M059J (cell line): ENCODE measurements around the gene POLK. TPM values are rescaled to one million over a fixed set of nuclear protein-coding genes. Genes with fewer than 3 reads are reported as not detected.
"Not testable (repeated sequence)": the region's sequence is repeated elsewhere in the genome, so short reads cannot be mapped to it uniquely, and the experiment has no call there.

ENCODE experiments used
- DNase-seq: peaks from one replicate; pipeline ENCODE4 v3.0.0-alpha.2; 2012; ENCODE audit warnings: low read depth
- total RNA-seq: library from RNA; depleted of rRNA; stranded (reverse); fragments of >200 nt; shearing (Covaris generic); gene quantifications from 2 replicates; pipeline ENCODE4 v1.2.3, GENCODE V29; 2014

The POLK gene
- total RNA-seq, 1 experiment from 2014 or later, result 24.2 TPM

DNA sequence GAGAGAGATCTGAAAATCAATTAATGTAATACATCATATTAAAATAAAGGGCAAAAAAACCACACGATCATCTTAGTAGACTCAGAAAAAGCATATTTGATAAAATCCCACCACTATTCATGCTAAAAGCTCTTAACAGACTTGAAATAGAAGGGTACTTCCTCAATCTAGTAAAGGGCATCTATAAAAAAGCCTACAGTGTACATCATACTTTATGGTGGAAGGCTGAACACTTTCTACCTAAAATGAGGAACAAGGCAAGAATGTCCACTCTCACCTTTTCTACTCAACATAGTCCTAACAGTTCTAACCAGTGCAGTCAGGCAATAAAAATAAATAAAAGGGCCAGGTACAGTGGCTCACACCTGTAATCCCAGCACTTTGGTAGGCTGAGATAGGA, 38.9 kb downstream of the POLK start:
- DNase-seq, result no peak

DNA sequence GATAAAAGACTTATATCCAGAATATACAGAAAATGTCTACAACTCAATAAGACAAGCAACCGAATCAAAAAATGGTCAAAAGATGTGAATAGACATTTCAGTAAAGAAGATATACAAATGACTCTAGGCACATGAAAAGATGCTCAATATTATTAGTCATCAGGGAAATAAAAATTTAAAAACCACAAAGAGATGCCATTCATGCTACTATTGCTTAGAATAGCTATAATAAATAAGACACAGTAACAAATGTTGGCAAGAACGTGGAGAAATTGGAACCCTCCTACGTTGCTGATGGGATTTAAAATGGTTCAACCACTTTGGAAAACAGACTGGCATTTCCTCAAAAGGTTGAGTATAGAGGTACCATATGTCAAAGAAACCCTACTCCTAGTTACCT, 39.8 kb downstream of the POLK start:
- DNase-seq, result peak; percentile 79

DNA sequence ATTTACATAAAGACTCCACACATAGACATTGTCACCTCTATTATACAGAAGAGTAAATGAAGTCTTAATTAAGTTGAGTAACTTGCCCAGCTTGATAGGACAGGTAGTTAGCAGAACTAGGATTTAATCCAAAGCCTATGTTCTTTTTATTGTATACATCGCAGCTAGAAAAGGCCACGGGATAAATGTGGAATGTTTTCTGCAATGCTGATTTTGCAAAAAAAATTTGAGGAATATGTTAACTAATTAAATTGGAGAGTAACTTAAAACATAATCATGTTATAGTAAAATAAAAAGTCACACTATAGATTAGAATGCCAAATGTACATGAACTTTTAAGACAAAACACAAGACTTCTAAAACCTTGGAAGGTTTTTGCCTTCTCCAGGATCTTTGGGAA, 41.1 kb downstream of the POLK start:
- no peak for DNase-seq

DNA sequence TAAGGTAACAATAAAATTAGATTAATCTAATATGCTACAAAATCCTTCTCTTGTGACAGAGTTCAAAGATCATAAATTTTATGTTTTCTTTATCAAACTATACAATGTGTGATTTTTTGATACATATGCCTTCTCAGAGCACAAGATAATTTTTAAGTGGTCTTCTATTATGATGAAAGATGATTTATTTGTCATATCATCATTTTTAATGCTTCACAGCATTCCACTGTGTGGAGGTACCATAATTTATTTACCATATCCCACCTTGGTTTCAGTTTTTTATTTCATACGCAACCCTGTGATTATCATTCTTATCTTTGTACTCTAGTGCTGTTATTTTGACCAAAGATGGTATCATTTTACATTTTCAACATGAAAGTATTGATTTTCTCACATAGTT, 41.7 kb downstream of the POLK start:
- no peak for DNase-seq

DNA sequence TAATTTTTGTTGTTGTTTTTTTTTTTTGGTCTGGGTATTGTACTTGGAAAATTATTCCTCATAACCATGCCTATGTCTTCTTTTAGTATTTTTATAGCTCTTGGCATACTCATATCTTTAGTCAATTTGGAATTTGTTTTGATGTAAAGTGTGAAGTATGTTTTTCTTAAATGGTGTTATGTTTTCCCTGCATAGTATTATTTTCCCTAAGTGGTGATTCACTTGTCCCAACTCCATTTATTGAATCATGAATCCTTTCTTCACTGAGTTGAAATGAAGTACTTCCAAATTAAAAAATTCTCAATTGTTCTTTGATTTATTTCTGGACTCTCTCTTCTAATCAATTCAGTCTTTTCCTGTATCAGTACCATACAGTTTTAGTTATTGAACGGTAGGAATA, 46.5 kb downstream of the POLK start:
- DNase-seq, result no peak

GRCh38 chr5:75558981-75559632, 47.4 kb downstream of the POLK start:
- DNase-seq, result no peak

DNA sequence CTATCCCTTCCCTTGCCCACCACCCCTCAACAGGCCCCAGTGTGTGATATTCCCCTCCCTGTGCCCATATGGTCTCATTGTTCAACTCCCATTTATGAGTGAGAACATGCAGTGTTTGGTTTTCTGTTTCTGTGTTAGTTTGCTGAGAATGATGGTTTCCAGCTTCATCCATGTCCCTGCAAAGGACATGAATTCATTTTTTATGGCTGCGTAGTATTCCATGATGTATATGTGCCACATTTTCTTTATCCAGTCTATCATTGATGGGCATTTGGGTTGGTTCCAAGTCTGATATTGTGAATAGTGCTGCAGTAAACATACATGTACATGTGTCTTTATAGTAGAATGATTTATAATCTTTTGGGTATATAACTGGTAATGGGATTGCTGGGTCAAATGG, 49.0 kb downstream of the POLK start:
- not testable (repeated sequence) for DNase-seq

GRCh38 chr5:75565991-75566709, 54.5 kb downstream of the POLK start:
- DNase-seq, result peak; percentile 92

DNA sequence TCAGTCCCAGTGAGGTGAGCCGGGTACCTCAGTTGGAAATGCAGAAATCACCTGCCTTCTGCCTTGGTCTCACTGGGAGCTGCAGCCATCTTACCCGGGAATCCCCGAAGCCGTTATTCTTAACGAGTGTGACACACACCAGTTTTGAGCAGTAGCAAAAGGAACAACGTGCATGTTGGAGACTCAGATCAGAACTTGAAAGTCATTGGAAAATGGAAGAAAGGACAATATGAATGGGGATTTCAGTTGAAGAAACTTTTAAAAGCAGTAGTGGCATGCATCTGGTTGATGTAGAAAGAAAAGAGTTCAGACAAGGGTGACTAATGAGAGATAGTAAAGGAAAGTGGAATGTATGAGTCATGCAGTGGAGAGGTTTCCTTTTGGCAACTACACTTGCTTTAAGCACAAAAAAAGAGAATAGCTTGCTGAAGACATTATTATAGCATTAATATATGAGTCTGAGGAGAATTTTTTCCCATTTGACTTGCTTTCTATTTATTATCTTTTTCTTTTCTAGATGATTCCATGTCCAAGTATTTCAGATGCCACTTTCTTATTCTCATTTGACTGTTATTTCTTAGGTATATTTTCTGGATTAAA, 55.1 kb downstream of the POLK start:
- DNase-seq, result peak; percentile 92

DNA sequence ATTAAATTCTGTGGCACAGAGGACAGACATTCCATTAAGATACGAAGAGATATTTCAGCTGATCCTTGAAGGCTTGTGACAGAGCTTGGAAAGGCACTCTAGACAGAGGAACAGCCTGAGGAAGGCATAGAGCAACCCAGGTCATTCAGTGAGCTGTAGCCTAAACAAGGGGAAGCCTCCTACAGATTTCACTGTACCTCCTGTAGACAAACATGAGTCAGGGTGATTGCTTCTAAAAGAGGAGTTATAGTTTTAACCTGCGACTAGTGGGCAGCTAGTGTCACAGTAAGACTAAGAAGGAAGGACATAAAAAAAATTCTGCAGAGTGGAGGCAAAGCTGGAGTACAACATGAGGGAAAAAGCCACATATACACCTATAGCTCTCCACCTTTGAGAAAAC, 56.0 kb downstream of the POLK start:
- DNase-seq, result peak; percentile 70

DNA sequence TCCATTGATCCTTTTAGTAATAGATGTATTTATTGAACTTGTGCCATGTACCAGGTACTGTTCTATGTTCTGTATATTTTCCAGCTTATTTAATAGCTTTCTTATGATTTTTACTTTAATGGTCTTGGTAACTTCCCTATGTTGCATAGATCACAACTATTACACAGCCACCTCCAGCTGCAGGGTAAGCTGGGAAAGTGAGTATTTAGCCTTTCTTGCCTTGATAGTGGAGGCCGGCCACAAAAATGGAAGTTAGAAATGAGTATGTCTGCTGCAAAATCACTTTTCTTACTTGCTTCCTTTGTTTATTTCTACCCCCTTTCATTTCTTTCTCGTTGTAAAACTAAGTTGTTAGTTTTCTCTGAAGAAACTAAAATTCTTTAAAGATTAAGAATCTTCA, 56.5 kb downstream of the POLK start:
- no peak for DNase-seq

GRCh38 chr5:75571547-75571946, 59.9 kb downstream of the POLK start:
- DNase-seq, result no peak

DNA sequence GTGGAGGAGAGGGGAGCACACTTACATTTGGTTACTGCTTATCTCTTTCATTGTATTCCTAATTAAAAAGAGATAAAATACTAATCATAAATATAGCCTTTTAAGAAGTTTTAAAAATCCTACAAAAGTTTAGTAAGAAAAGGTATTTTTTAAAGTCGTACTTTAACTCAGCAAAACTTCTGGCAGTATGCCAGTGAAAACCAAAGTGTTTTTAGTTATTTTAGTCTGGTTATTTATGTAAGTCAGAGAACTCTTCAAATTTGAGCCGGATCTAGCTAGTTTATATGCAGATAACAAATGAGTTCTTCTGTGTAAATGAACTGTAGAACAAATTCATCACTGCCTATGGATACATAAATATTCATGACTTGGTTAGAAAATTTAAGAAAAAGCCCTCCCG, 63.1 kb downstream of the POLK start:
- no peak for DNase-seq

DNA sequence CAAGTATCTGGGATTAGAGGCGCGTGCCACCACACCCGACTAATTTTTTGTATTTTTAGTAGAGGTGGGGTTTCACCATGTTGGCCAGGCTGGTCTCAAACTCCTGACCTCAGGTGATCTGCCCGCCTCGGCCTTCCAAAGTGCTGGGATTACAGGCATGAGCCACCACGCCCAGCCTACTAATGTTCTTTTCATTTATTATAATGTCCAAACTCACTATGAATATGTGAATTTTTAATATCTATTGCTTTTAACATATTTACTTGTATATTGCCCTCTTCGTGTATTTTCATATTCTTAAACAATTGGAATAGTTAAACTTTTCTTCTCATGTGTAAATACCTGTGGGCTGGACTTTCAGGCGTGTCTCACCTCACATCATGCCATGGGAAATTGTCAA, 66.6 kb downstream of the POLK start:
- DNase-seq, result not testable (repeated sequence)

DNA sequence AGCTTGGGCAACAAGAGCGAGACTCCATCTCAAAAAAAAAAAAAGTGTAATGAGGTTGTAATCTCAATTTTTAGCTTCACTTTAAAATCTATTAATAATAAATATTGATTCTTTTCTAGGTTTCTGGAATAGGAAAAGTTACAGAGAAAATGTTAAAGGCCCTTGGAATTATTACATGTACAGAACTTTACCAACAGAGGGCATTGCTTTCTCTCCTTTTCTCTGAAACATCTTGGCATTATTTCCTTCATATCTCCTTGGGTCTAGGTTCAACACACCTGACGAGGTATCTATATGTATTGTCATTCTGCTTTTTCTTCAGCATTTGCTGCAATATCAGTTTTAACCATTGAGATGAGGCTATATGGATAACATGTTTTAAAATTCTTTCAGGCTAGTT, 73.0 kb downstream of the POLK start:
- peak; percentile 9 for DNase-seq

DNA sequence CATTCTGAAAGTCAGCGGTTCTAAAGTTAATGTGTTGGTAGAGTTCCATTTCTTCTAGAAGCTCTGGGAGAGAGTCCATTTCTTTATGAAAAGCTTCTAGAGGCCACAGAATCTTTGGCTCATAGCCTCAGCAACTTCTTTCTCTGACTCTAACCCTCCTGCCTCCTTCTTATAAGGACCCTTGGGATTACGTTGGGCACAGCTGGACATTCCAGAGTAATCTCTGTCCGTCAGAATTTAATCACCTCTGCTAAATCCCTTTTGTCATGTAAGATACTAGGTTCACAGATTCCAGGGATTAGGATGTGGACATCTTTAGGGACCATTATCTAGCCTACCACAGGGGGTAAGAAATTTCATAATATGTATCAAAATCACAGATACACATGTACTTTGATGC, 77.0 kb downstream of the POLK start:
- DNase-seq, result no peak

- DNase-seq, result no peak
These were observed 88.8 kb downstream of the POLK start for GRCh38 chr5:75600535-75600934.

- peak; percentile 75 for DNase-seq
These were observed 89.9 kb downstream of the POLK start for GRCh38 chr5:75601567-75601966.

GRCh38 chr5:75601996-75602395, 90.3 kb downstream of the POLK start:
- DNase-seq, result peak; percentile 99

GRCh38 chr5:75603371-75603770, 91.7 kb downstream of the POLK start:
- DNase-seq, result peak; percentile 45

GRCh38 chr5:75603821-75604220, 92.1 kb downstream of the POLK start:
- DNase-seq, result no peak

GRCh38 chr5:75607341-75607740, 95.7 kb downstream of the POLK start:
- not testable (repeated sequence) for DNase-seq

GRCh38 chr5:75608870-75609269, 97.2 kb downstream of the POLK start:
- DNase-seq, result no peak
